Right lobe of liver (tissue), 6 donors: Measurements from ENCODE around the gene NEO1. TPM values are rescaled to one million over a fixed set of nuclear protein-coding genes. Genes with fewer than 3 reads are reported as not detected.
"Not testable (repeated sequence)": the region's sequence is repeated elsewhere in the genome, so short reads cannot be mapped to it uniquely, and the experiment has no call there.

Source experiments
- ATAC-seq, 4 donors: fragments of 200-7000 bp; cut with Tn5 transposase; one replicate each; pipeline ENCODE4 v1.9.1; 2020; ENCODE audit warnings: mild to moderate bottlenecking in 4 of 4, moderate library complexity in 4 of 4
- DNase-seq, 3 donors: peaks; one replicate each; pipeline ENCODE4 v3.0.0-alpha.2; 2020
- H3K27ac ChIP-seq, 3 donors: fragments of 200-600 bp; one replicate each; pipeline ENCODE4 v1.8.0; 2022
- H3K27me3 ChIP-seq, 2 donors: fragments of 200-600 bp; one replicate each; pipeline ENCODE4 v1.8.0; 2022
- H3K36me3 ChIP-seq, 4 donors: fragments of 200-600 bp; sonication (generic) in 1 of 4; one replicate each; pipeline versions ENCODE4 v1.5.1 to v1.8.0; 2017 to 2022; ENCODE audit warnings: control low read depth in 1 of 4
- H3K4me1 ChIP-seq, 4 donors: fragments of 200-600 bp; sonication (generic) in 1 of 4; one replicate each; pipeline versions ENCODE4 v1.5.1 to v1.8.0; 2017 to 2022; ENCODE audit warnings: control low read depth in 1 of 4
- H3K4me3 ChIP-seq, 3 donors: fragments of 200-600 bp; one replicate each; pipeline ENCODE4 v1.8.0; 2022
- H3K9me3 ChIP-seq, 4 donors: fragments of 200-600 bp; sonication (generic) in 1 of 4; one replicate each; pipeline versions ENCODE4 v1.5.1 to v1.8.0; 2017 to 2022; ENCODE audit warnings: control low read depth in 1 of 4
- POLR2A ChIP-seq: fragments of 450-650 bp; IDR thresholded peaks from one replicate; pipeline ENCODE4 v1.6.1; 2017; ENCODE audit warnings: antibody characterized with exemption, mild to moderate bottlenecking
- WGBS: methylation state at CpG from one replicate; pipeline ENCODE4 v1.1.6; 2018; ENCODE audit warnings: low coverage, low lambda C conversion rate; ENCODE audit not compliant: insufficient coverage; ENCODE audit errors: missing lambda C conversion rate; 5-methylcytosine and 5-hydroxymethylcytosine counted together
- intact Hi-C, 2 donors: fragments of 100-400 bp; cut with DNase I; formaldehyde crosslinking; loops; one replicate each; pipeline versions ENCODE4 v1.11.2 to v1.14.1; 2022
- total RNA-seq, 6 experiments: library from RNA; depleted of rRNA in 2 of 6; stranded (reverse); fragments of >200 nt in 2 of 6; fragmentation: NEBNext Ultra II Directional in 3 of 6; extraction: Animal tissue kit (Norgen Biotek cat#: 25700) in 3 of 6; gene quantifications; one replicate each; pipeline versions ENCODE4 v1.1.0 to v1.2.4, GENCODE V29; 2016 to 2023
- TF ChIP-seq, protein P1 (sequence below), 4 donors: fragments of 200-600 bp in 3 of 4; fragments of 450-650 bp in 1 of 4; IDR thresholded peaks; one replicate each; pipeline versions ENCODE4 v1.5.1 to v1.8.0; 2016 to 2022; ENCODE audit warnings: antibody characterized with exemption in 4 of 4, mild to moderate bottlenecking in 2 of 4
- donor health status: DM: no; HTN: yes; CAD: no.
- donor health status: DM: no; HTN: no; CAD: no.
- donor health status: DM: no; HTN: no; CAD: no.
- donor health status: DM: no; HTN: yes; CAD: no.
- donor health status: DM: no; HTN: yes; CAD: no.

Gene NEO1
- total RNA-seq, 6 experiments from 2014 or later: 8.3 to 13.2 (median 10.3) TPM

DNA sequence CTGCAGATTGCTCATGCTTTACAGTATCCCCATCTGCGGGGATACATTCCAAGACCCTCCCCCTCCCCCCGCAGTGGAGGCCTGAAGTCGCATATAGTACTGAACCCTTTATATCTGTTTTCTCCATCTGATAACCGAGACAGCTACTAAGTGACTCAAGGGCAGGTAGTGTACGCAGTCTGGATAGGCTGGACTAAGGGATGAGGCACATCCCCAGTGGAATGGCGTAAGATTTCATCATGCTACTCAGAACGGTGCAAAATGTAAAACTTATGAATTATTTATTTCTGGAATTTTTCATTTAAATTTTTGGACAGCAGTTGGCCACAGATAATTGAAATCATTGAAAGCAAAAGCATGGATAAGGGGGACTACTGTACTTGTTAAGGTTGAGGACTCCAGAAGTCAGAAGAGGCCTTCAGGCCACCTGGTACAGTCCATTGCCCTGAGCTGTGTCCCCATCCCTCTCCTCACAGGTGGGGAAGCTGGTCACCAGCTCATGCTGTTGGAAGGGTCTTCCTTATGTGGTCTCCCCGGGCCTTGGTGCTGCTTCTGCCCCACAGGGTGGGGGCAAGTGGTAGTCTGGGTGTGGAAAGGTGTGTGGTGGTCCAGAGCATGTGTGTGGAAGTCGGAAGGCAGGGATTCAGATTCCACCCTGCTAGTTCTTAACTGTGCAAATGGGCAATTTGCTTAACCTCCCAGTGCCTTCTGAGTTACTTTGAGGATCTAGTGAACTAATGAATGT is 244.5 kb downstream of the NEO1 start:
- H3K4me3 ChIP-seq: no peak overlapping the region
- 84% methylated on average over 6 of the region's 9 CpGs for WGBS
- DNase-seq (no peak), ATAC-seq (no peak)
- TF ChIP-seq, protein P1, sequence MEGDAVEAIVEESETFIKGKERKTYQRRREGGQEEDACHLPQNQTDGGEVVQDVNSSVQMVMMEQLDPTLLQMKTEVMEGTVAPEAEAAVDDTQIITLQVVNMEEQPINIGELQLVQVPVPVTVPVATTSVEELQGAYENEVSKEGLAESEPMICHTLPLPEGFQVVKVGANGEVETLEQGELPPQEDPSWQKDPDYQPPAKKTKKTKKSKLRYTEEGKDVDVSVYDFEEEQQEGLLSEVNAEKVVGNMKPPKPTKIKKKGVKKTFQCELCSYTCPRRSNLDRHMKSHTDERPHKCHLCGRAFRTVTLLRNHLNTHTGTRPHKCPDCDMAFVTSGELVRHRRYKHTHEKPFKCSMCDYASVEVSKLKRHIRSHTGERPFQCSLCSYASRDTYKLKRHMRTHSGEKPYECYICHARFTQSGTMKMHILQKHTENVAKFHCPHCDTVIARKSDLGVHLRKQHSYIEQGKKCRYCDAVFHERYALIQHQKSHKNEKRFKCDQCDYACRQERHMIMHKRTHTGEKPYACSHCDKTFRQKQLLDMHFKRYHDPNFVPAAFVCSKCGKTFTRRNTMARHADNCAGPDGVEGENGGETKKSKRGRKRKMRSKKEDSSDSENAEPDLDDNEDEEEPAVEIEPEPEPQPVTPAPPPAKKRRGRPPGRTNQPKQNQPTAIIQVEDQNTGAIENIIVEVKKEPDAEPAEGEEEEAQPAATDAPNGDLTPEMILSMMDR (IDR thresholded peaks at IDR 0.05): no peak
- no peak for TF ChIP-seq POLR2A
- H3K36me3 ChIP-seq: peaks cover 0 to 3% (median 0%) of the 10 kb centered on the region in 4 donors
- intact Hi-C loops: no loop called here
- H3K9me3 ChIP-seq: no peaks in the 10 kb centered on the region
- peaks cover 0 to 11% (median 7%) of the 10 kb centered on the region in 4 donors for H3K4me1 ChIP-seq
- no peak overlapping the region for H3K27ac ChIP-seq
- H3K27me3 ChIP-seq: no peaks in the 10 kb centered on the region

DNA sequence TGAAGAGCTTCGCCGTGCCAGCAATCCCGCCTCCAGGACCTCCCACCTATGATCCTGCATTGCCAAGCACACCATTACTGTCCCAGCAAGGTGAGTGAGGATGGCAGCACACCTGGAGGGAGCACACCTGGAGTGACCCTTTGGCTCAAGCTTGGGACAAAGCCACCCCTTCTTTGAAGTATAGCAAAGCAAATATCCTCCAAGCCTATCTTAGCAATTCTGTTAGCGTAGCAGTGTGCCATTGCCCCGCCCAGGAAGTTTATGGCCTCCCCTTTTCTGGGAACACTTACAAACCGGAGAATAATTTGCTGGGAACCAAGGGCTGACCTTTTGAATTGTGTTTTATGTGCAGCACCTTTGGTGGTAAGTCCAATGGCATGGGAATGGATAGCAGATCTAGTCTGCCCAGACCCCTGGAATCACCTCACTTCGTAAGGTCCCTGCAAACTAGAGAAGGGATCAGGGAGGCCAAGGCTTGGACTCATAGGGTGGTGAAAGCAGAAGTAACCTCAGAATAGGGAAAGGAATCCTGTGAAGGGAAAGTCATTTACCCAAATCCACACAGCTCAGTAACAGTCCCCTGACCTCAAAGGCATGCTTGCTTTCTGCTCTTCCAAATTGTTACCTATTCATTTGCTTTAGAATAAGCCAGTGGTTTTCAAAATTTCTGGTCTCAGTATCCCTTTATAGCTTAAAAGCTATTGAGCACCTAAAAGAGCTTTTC is 246.4 kb downstream of the NEO1 start:
- Histone ChIP-seq H3K27ac (no peak overlapping the region), H3K4me3 (no peak overlapping the region), H3K4me1 (peaks cover 0 to 6% (median 4%) of the 10 kb centered on the region in 4 donors), H3K36me3 (peaks cover 0 to 3% (median 0%) of the 10 kb centered on the region in 4 donors), H3K27me3 (no peaks in the 10 kb centered on the region), H3K9me3 (no peaks in the 10 kb centered on the region)
- ATAC-seq: no peak
- 84% methylated on average over 4 of the region's 7 CpGs for WGBS
- DNase-seq: no peak
- TF ChIP-seq, protein P1 (IDR thresholded peaks at IDR 0.05): no peak
- no peak for TF ChIP-seq POLR2A
- intact Hi-C loops: no loop called here

DNA sequence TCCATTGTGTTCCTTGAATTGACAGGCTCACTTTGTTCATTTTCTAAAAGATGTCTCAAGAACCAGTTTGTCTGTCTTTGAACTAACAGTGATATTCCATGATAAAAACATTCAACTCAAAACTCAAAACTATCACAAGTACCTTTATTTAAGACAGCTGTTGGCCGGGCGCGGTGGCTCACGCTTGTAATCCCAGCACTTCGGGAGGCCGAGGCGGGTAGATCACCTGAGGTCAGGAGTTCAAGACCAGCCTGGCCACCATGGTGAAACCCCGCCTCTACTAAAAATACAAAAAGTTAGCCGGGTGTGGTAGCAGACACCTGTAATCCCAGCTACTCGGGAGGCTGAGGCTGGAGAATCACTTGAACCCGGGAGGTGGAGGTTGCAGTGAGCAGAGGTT is 248.0 kb downstream of the NEO1 start:
- DNase-seq, H3K27me3 ChIP-seq, H3K4me3 ChIP-seq, ATAC-seq, H3K27ac ChIP-seq, H3K36me3 ChIP-seq, H3K9me3 ChIP-seq, intact Hi-C loops, H3K4me1 ChIP-seq: not testable (repeated sequence)
- WGBS: 97% methylated on average over 9 of the region's 11 CpGs

DNA sequence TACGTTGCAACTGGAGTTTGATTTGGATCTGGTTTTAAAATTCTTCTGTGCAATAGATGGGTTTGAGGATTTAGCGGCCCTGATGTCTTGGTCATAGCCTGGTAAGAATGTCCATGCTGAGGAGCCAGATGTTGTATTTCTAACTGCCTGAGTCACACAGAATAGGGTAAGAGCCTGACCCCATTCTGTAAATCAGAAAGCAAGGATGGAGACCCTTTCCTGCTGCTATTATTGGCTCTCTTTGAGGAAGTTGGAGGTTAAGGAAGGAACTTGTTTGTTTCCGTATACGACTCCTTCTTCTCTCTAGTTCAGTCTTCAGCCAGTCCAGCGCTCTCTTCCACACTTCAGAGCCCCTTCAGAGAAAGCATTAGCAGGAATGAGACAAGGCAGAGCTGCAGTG is 251.4 kb downstream of the NEO1 start:
- intact Hi-C loops: no loop called here
- ATAC-seq (no peak), DNase-seq (no peak)
- 61% methylated on average over 5 of the region's 5 CpGs for WGBS
- TF ChIP-seq POLR2A: no peak
- TF ChIP-seq, protein P1 (IDR thresholded peaks at IDR 0.05): no peak
- Histone ChIP-seq H3K9me3 (no peaks in the 10 kb centered on the region), H3K27ac (no peak overlapping the region), H3K4me1 (no peaks in the 10 kb centered on the region), H3K27me3 (no peaks in the 10 kb centered on the region), H3K4me3 (no peak overlapping the region), H3K36me3 (no peaks in the 10 kb centered on the region)
